Stimulated activated CD4-positive, alpha-beta T cell treated with anti-CD3 and anti-CD28 coated beads, TNF-alpha, amount 100 ng/mL, for 24 hours (primary cell): ENCODE measurements around the gene VMAC.

Experiments used
- DNase-seq, 3 experiments: peaks; one replicate each; pipeline ENCODE4 v3.0.0-alpha.2; 2020; ENCODE audit warnings: low read depth in 3 of 3

The VMAC gene

DNA sequence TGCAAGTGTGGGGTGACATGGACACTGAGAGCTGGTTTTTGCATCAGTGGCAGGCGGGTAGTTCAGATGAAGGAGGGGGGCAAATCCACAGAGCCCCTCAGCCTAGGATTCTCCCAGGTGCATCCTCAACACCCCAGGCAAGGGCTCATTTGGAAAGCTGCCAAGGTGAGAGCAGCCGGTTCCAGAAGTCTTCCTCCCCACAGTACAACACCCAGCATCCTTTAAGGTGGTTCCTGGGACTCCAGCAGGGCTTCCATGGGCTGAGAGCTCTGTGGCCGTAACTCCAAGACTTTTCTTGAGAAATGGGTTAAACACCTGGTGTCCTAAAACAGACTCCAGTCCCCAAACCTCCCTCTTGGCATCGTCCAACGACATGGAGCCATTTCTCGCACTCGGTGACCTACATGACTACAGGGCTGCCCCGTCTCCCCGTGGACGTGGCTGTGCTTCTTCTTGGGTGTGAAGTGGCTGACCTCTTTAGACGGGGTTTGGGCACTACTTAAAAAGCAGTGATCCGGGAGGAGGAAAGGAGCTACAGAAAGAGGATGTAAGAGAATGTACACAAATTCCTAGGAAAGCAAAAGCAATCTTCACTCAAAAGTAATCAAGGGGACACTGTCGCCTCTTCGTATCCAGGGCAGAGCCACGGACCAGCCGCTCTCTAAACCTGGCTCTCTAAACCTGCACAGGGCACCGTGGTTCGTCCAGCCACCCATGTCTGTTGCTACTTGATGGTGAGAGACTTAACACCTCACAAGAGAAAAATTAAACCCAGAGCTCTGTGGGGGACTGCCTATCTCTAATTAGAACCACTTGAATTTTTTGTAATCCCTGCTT is 47.7 kb downstream of the VMAC start:
- no peak for DNase-seq

GRCh38 chr19:5953030-5953589 is 48.4 kb downstream of the VMAC start:
- DNase-seq = no peak

DNA sequence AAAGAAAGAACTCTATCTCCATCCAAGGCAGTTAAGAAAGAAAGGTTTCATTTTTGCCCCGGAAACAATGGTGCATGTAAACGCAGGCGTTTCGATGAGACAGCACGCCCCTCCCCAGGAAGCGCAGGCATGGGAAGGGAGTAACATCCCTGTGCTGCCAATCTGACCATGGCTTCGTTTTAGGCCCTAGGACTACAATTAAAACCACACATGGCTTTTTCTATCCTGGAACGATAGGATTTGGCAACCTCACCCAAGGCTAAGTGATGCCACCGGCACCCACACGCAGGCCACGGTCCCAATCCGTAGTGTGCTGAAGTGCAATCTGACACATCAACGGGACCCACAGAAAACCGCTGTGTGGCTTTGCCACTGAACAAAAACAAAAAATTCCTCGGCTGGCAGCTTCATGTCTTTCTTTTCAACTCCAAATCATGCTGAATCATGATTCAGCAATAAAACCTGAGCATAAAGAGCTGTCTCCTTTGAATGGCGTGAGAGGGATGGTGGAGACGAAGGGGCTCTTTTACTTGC is 49.1 kb downstream of the VMAC start:
- DNase-seq = peak in 1 of 3 experiments; percentile 35

DNA sequence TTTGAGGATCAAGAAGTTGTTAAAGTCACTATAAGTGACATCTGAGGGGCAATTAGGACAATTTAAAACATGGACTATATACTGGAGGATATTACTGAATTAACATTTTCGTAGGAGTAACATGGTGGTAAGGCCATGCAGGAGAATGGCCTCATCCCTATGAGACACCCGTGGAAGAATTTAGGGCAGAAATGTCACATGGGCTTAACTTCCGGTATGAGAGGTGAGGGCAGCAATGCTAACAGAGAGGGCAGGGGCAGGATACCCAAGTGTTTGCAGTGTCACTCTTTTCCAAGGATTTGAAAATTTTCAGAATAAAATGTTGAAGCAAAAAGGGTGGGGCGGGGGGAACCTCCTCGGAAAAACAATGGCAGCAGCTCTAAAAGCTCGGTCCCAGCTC is 49.6 kb downstream of the VMAC start:
- DNase-seq = no peak

DNA sequence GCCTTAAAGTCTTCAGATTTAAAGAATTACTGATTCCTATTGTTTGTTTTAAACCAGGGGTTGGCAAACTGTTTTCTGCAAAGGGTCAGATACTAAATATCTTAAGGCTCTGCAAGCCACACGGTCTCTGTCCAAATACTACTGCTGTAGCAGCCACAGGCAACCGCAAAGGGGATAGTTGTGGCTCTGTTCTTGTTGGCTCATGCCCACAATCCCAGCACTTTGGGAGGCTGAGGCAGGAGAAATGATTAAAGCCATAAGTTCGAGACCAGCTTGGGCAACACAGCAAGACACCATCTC is 50.9 kb downstream of the VMAC start:
- no peak for DNase-seq

DNA sequence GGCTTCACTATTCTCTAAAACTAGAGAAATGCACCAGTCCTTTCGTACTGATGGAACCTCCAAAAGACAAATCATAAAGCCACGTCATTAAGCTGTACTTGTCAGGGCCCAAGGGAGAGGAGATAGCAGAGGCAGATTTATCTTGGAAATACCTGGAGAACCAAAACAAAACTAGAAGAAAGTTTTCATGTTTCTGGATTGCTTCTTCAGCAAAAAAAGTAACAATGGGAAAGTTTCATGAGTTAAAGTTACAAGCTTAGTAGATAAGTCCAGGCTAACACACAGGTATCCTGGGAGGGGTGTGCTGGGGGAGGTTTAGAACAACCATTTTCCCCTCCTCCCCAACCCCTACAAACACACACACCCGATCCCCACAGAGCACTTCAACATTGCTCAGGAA is 51.7 kb downstream of the VMAC start:
- DNase-seq = no peak

DNA sequence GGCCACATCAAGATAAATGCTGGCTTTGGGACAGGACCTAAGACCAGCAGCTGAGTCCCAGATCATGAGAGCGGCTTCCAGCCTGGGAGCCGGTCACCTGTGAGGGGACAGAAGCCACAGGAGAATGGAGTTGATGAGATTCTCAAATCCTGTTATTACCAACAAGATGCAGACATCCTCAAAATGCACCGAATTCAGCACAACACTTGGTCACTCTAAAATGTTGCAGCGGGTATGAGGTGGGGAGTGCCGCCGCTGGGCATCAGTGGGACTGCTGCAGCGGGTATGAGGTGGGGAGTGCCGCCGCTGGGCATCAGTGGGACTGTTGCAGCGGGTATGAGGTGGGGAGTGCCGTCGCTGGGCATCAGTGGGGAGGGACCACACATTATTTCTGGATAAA is 52.1 kb downstream of the VMAC start:
- no peak for DNase-seq

GRCh38 chr19:5957170-5957569 is 52.5 kb downstream of the VMAC start:
- no peak for DNase-seq

DNA sequence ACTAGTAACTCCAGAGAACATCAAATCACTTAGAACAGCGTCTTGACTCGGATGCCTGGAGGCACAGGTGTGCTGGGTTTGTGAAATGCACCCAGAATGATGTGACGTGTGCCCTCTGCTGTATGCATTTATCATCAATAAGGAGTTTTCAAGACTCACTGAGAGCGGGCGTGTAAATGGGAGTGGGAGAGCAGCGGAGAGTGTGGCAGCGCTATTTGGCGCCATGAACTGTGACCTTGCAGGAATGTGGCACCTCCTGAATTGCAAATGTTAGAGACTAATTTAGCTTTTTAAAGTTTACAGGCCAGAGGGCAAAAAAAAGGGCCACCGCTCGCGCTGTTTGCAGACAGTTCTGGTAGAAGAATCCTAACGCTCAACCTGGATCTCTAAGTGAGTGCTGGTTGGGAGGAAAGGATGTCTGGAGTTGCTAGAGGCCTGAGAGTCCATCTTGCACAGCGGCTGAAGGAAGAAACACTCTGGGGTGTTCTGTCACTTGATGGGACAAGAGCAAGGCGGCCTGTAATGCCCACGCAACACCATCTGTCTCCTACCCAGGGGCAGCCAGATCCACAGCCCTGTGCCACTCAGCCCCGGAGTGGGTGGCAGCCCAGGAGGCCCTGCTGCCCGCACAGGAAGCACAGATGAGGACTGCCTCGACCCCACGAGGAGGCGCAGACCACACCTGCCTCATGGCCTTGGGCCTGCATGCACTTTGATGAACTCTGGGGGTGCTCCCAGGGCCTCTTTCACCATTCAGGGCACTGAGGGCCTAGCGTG is 53.6 kb downstream of the VMAC start:
- DNase-seq = no peak

- no peak for DNase-seq
Measured at GRCh38 chr19:5958851-5959122, 54.1 kb downstream of the VMAC start.

GRCh38 chr19:5959260-5960004 is 54.8 kb downstream of the VMAC start:
- no peak for DNase-seq
